Small intestine (tissue), 16 donors: ENCODE data around the gene NANOS1. TPM values are rescaled to one million over a fixed set of nuclear protein-coding genes. Genes with fewer than 3 reads are reported as not detected.

Experiments
- DNase-seq, 2 donors: peaks; one replicate each; pipeline versions ENCODE4 v3.0.0 to v3.0.0-alpha.2; 2013
- FAIRE-seq: peaks from 2 replicates; lab custom pipeline; 2012; peaks lifted over from hg19 to GRCh38; lab: Jason Lieb, UNC
- H3K27ac ChIP-seq, 3 donors: one replicate each; pipeline ENCODE4 v1.5.1; 2013; ENCODE audit warnings: low read length in 2 of 3, mild to moderate bottlenecking in 2 of 3, control low read depth in 1 of 3, inconsistent platforms in 1 of 3, low read depth in 1 of 3, moderate library complexity in 1 of 3
- H3K27me3 ChIP-seq, 3 donors: one replicate each; pipeline ENCODE4 v1.6.1; 2013; ENCODE audit warnings: low read length in 3 of 3, inconsistent platforms in 1 of 3; ENCODE audit not compliant: control insufficient read depth in 3 of 3, insufficient read depth in 3 of 3
- H3K36me3 ChIP-seq, 3 donors: one replicate each; pipeline ENCODE4 v1.6.1; 2013; ENCODE audit warnings: low read length in 3 of 3, inconsistent platforms in 1 of 3, low read depth in 1 of 3, mild to moderate bottlenecking in 1 of 3, moderate library complexity in 1 of 3; ENCODE audit not compliant: control insufficient read depth in 3 of 3, insufficient read depth in 2 of 3
- H3K4me1 ChIP-seq, 3 donors: one replicate each; pipeline ENCODE4 v1.6.1; 2013; ENCODE audit warnings: low read length in 2 of 3, inconsistent platforms in 1 of 3, low read depth in 1 of 3, mild to moderate bottlenecking in 1 of 3, moderate library complexity in 1 of 3; ENCODE audit not compliant: control insufficient read depth in 3 of 3, insufficient read depth in 2 of 3
- H3K4me3 ChIP-seq, 3 donors: one replicate each; pipeline ENCODE4 v1.5.1; 2013; ENCODE audit warnings: low read length in 3 of 3, control low read depth in 1 of 3, inconsistent platforms in 1 of 3, low read depth in 1 of 3, mild to moderate bottlenecking in 1 of 3, moderate library complexity in 1 of 3
- H3K9me3 ChIP-seq, 2 donors: one replicate each; pipeline ENCODE4 v1.6.1; 2013; ENCODE audit warnings: low read depth in 1 of 2, low read length in 1 of 2; ENCODE audit not compliant: control insufficient read depth in 2 of 2, insufficient read depth in 1 of 2
- WGBS, 3 donors: extraction: QIAGEN DNeasy Blood & Tissue Kit; methylation state at CpG; one replicate each; pipeline ENCODE4 v1.1.7; 2013; 5-methylcytosine and 5-hydroxymethylcytosine counted together
- long read RNA-seq, 10 donors: transcript quantifications; one replicate each; lab custom pipeline, GENCODE V29; 2026
- polyA plus RNA-seq, 4 donors: library from polyadenylated mRNA; stranded (reverse) in 3 of 4; unstranded in 1 of 4; fragments of 200-250 nt in 3 of 4; fragments of 120-200 nt in 1 of 4; gene quantifications; one replicate each; pipeline versions ENCODE4 v1.2.1 to v1.2.3, GENCODE V29; 2013
- donor health status: healthy with polysubstance abuse.
- donor health status: control.
- donor health status: control.
- donor health status: Bipolar disorder and iron deficiency.
- donor health status: healthy.

Gene NANOS1, protein sequence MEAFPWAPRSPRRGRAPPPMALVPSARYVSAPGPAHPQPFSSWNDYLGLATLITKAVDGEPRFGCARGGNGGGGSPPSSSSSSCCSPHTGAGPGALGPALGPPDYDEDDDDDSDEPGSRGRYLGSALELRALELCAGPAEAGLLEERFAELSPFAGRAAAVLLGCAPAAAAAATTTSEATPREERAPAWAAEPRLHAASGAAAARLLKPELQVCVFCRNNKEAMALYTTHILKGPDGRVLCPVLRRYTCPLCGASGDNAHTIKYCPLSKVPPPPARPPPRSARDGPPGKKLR
- polyA plus RNA-seq, result under 1 TPM in 2 of 4 donors, not detected in 2; 0.50 to 0.61 TPM
- long read RNA-seq, donor 1, full-length matches to known transcripts, result 37 of 37 reads
- long read RNA-seq, donor 1, partial matches to known transcripts, result 0 of 37 reads
- long read RNA-seq, donor 1, other reads (novel, unspliced or antisense), result 0 of 37 reads
- long read RNA-seq, donor 2, full-length matches to known transcripts, result 12 of 138 reads
- long read RNA-seq, donor 2, partial matches to known transcripts, result 126 of 138 reads
- long read RNA-seq, donor 2, other reads (novel, unspliced or antisense), result 0 of 138 reads
- long read RNA-seq, donor 3, full-length matches to known transcripts, result 26 of 26 reads
- long read RNA-seq, donor 3, partial matches to known transcripts, result 0 of 26 reads
- long read RNA-seq, donor 3, other reads (novel, unspliced or antisense), result 0 of 26 reads
- long read RNA-seq, donor 4, full-length matches to known transcripts, result 1 of 1 reads
- long read RNA-seq, donor 4, partial matches to known transcripts, result 0 of 1 reads
- long read RNA-seq, donor 4, other reads (novel, unspliced or antisense), result 0 of 1 reads
- long read RNA-seq, donor 5, full-length matches to known transcripts, result 12 of 12 reads
- long read RNA-seq, donor 5, partial matches to known transcripts, result 0 of 12 reads
- long read RNA-seq, donor 5, other reads (novel, unspliced or antisense), result 0 of 12 reads
- long read RNA-seq, donor 6, full-length matches to known transcripts, result 17 of 395 reads
- long read RNA-seq, donor 6, partial matches to known transcripts, result 301 of 395 reads
- long read RNA-seq, donor 6, other reads (novel, unspliced or antisense), result 77 of 395 reads
- long read RNA-seq, donor 7, result 0 reads
- long read RNA-seq, donor 8, full-length matches to known transcripts, result 5 of 5 reads
- long read RNA-seq, donor 8, partial matches to known transcripts, result 0 of 5 reads
- long read RNA-seq, donor 8, other reads (novel, unspliced or antisense), result 0 of 5 reads
- long read RNA-seq, donor 9, full-length matches to known transcripts, result 4 of 4 reads
- long read RNA-seq, donor 9, partial matches to known transcripts, result 0 of 4 reads
- long read RNA-seq, donor 9, other reads (novel, unspliced or antisense), result 0 of 4 reads
- long read RNA-seq, donor 10, full-length matches to known transcripts, result 26 of 26 reads
- long read RNA-seq, donor 10, partial matches to known transcripts, result 0 of 26 reads
- long read RNA-seq, donor 10, other reads (novel, unspliced or antisense), result 0 of 26 reads

DNA sequence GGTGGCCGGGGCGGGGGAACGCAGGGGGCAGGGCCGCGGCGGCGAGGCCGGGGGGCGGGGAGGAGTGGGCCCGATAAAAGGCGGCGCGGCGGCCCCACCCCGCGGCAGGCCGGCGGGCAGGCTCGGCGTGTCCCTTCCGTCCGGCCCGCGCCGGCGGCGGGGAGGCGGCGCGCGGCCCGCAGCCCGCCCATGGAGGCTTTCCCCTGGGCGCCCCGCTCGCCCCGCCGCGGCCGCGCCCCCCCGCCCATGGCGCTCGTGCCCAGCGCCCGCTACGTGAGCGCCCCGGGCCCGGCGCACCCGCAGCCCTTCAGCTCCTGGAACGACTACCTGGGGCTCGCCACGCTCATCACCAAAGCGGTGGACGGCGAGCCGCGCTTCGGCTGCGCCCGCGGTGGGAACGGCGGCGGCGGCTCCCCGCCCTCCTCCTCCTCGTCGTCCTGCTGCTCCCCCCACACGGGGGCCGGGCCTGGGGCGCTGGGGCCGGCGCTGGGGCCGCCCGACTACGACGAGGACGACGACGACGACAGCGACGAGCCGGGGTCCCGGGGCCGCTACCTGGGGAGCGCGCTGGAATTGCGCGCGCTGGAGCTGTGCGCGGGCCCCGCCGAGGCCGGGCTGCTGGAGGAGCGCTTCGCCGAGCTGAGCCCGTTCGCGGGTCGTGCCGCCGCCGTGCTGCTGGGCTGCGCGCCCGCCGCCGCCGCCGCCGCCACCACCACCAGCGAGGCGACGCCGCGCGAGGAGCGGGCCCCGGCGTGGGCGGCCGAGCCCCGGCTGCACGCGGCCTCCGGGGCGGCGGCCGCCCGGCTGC is at the start of gene NANOS1:
NANOS1 (plus strand) TSS at position 102 of the 808 bp plus-strand sequence; CDS start at position 190, 88 bp downstream.
- Histone ChIP-seq H3K27me3 (peaks cover 0 to 6% (median 0%) of the 10 kb centered on the region in 3 donors), H3K27ac (peak within 1 kb of the TSS in 2 of 3 donors; percentile 21 to 27), H3K36me3 (peaks cover 0 to 5% (median 3%) of the 10 kb centered on the region in 3 donors), H3K4me1 (peaks cover 0 to 2% (median 0%) of the 10 kb centered on the region in 3 donors), H3K9me3 (no peaks in the 10 kb centered on the region), H3K4me3 (peak within 1 kb of the TSS; percentile 33 to 71 (median 48))
- FAIRE-seq, result no peak
- WGBS, 3 donors, result 0 to 1% (median 0%) methylated on average over 67 to 136 of the region's 136 CpGs
- peak in 1 of 2 donors; percentile 71 for DNase-seq

DNA sequence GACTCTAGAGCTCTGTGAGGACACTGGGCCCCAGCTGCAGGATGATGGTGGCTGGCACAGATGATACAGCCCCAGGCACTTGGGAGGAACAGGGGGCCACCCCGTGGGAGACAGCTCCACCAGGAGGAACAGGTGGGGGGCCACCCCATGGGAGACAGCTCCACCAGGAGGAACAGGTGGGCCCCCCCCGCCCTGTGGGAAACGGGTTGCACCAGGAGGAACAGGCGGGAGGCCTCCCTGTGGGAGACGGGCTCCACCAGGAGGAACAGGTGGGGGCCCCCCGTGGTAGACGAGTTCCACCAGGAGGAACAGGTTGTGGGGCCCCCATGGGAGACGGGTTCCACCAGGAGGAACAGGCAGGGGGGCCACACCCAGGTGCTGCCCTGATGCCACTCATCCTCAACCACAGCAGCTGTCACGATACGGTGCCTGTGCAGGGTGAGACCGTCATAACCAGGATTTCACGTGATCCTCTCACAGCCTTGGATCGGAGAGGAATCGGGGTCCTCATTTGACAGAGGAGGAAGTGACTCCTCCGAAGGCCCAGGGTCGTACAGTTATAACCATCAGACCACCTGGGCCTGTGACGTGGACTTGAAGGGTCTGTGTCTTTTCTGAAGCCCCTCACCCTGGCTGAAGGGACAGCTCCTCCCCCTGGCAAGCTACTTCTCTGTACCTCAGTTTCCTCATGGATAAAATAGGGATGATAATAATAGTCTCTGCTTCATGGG is 49.2 kb upstream of the NANOS1 start:
- 76 to 79% (median 79%) methylated on average over 16 to 17 of the region's 17 CpGs for WGBS, 3 donors

DNA sequence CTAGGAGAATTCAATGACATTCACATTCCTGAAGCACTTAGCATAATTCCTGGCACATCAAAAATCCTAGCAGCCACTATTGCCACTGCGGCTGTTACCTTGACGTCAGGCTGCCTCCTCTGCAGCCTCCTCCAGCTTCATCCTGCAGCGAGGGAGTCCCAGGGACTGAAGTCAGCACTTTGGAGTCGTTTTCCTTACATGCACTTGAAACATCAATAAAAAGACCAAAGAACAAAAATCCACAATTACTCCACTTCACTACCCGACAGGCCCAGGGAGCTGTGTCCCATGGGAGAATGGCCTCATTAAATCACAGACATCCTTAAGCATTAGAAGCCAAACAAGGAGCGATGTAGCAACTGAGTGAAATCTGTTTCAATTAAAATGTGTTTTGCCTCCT is 48.6 kb upstream of the NANOS1 start:
- no peaks in the 10 kb centered on the region for H3K27me3 ChIP-seq
- 65 to 71% (median 69%) methylated on average over 6 of the region's 6 CpGs for WGBS, 3 donors
- DNase-seq (no peak), FAIRE-seq (no peak)
- no peak overlapping the region for H3K4me3 ChIP-seq
- no peaks in the 10 kb centered on the region for H3K36me3 ChIP-seq
- H3K27ac ChIP-seq, result no peak overlapping the region
- peaks cover 0 to 7% of the 10 kb centered on the region in 2 donors for H3K9me3 ChIP-seq
- H3K4me1 ChIP-seq, result no peaks in the 10 kb centered on the region

More for the DNA sequence above, 49.2 kb upstream of the NANOS1 start:
- DNase-seq (no peak), FAIRE-seq (no peak)
- Histone ChIP-seq H3K27me3 (no peaks in the 10 kb centered on the region), H3K27ac (no peak overlapping the region), H3K9me3 (peaks cover 0 to 2% of the 10 kb centered on the region in 2 donors), H3K4me1 (no peaks in the 10 kb centered on the region), H3K36me3 (no peaks in the 10 kb centered on the region), H3K4me3 (no peak overlapping the region)

DNA sequence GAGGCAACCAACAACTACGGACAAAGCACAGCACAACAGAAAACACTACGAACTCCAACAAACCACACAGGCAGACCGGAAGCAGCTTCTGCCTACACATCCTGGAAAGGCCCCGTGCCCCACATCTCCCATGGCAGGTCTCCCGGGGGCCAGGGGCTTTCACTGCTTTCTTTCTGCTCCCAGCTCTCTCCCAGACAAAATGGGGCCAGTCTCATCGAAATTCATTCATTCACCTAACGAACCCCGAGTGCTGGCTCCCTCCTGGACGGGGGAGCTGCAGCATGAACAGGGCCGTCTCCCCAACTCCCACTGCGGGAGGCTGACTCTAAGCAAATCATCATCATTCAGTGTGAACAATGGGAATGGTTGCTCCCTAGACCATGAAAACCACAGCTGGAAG is 47.6 kb upstream of the NANOS1 start:
- no peaks in the 10 kb centered on the region for H3K27me3 ChIP-seq
- no peak for FAIRE-seq

DNA sequence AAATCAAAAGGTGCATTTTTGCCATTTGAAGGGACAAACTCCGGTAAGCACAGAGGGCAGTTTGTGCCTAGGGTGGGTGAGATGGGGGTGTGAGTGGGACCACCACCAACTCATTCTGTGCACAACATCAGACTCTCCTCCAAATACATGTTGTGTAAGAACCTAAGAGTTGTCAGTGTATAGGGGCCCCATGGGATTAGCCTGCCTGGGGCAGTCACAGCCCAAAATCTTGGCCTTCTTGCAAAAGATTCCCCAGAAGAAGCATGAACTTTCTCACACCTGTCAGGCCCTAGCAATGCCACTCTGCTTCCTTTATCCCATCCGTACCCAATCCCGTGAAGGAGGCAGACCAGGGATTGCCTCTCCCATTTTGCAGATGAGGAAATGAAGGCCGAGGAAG is 47.1 kb upstream of the NANOS1 start:
- Histone ChIP-seq H3K9me3 (peaks cover 0 to 10% of the 10 kb centered on the region in 2 donors), H3K4me1 (no peaks in the 10 kb centered on the region), H3K27ac (no peak overlapping the region), H3K27me3 (no peaks in the 10 kb centered on the region), H3K36me3 (no peaks in the 10 kb centered on the region), H3K4me3 (no peak overlapping the region)
- DNase-seq, result no peak
- WGBS, 3 donors, result 93 to 98% (median 93%) methylated on average over 4 of the region's 4 CpGs
- no peak for FAIRE-seq

More for the DNA sequence above, 47.6 kb upstream of the NANOS1 start:
- no peak for DNase-seq
- peaks cover 0 to 10% of the 10 kb centered on the region in 2 donors for H3K9me3 ChIP-seq
- no peak overlapping the region for H3K27ac ChIP-seq
- no peaks in the 10 kb centered on the region for H3K36me3 ChIP-seq
- H3K4me3 ChIP-seq, result no peak overlapping the region
- 83 to 90% (median 88%) methylated on average over 11 of the region's 11 CpGs for WGBS, 3 donors
- H3K4me1 ChIP-seq, result no peaks in the 10 kb centered on the region

DNA sequence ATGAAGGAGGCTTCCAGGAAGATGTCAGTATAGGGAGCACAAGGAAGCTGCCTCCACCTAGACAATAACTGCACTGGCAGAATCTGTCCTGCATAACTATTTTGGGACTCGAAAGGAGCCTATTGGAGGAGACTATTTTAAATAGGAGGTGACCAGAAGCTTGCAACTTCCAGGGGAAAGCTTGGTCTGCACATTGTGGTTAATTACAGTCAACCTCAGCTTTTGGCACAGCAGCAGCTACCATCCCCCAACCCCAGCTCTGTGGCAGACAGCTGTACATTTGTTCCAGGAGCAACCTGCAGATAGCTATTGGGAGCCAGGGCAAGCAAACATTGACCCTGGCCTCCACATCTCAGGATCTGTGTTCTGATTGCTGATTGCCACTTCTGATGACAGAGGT is 46.3 kb upstream of the NANOS1 start:
- no peak for DNase-seq

DNA sequence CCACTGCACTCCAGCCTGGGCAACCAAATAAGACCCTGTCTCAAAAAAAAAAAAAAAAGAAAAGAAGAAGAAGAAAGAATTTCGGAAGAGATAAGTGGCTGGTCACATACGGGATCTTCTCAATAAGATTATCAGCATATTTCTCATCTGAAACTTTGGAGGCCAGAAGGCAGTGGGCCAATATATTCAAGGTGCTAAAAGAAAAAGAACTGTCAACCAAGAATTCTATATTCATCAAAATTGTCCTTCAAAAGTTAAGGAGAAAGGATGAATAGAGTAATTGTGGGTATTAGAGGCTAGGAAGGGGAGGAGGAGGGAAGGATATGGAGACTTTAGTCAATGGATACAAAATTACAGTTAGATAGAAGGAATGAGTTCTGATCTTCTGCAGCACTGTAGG is 43.9 kb upstream of the NANOS1 start:
- no peaks in the 10 kb centered on the region for H3K36me3 ChIP-seq
- WGBS, 3 donors, result 88 to 91% (median 89%) methylated on average over 2 of the region's 2 CpGs

More for the DNA sequence above, 46.3 kb upstream of the NANOS1 start:
- H3K27me3 ChIP-seq, result no peaks in the 10 kb centered on the region
- H3K4me1 ChIP-seq, result no peaks in the 10 kb centered on the region
- no peak overlapping the region for H3K4me3 ChIP-seq
- H3K9me3 ChIP-seq, result peaks cover 0 to 10% of the 10 kb centered on the region in 2 donors
- WGBS, 3 donors, result 71 to 88% (median 73%) methylated on average over 1 of the region's 1 CpG
- no peaks in the 10 kb centered on the region for H3K36me3 ChIP-seq
- no peak overlapping the region for H3K27ac ChIP-seq
- FAIRE-seq, result no peak

More for the DNA sequence above, 43.9 kb upstream of the NANOS1 start:
- no peak for FAIRE-seq
- Histone ChIP-seq H3K9me3 (peaks cover 0 to 10% of the 10 kb centered on the region in 2 donors), H3K27ac (no peak overlapping the region), H3K4me1 (no peaks in the 10 kb centered on the region), H3K27me3 (no peaks in the 10 kb centered on the region), H3K4me3 (no peak overlapping the region)
- DNase-seq, result no peak
